Thyroid gland (tissue), 4 donors: ENCODE measurements around the gene TMSB15A. TPM values are rescaled to one million over a fixed set of nuclear protein-coding genes. Genes with fewer than 3 reads are reported as not detected.
"Not testable (repeated sequence)": the region's sequence is repeated elsewhere in the genome, so short reads cannot be mapped to it uniquely, and the experiment has no call there.

ENCODE experiments used
- DNase-seq, 2 donors: peaks; one replicate each; pipeline ENCODE4 v3.0.0-alpha.2; 2019
- H3K27ac ChIP-seq, 3 donors: fragments of 200-600 bp; sonication (generic); 1 replicate in 2 of 3; 2 replicates in 1 of 3; pipeline ENCODE4 v1.5.1; 2016 to 2019; ENCODE audit warnings: mild to moderate bottlenecking in 1 of 3, moderate library complexity in 1 of 3
- H3K27me3 ChIP-seq: fragments of 200-600 bp; sonication (generic); one replicate; pipeline ENCODE4 v1.5.1; 2019
- H3K36me3 ChIP-seq, 2 donors: fragments of 200-600 bp; sonication (generic); one replicate each; pipeline ENCODE4 v1.5.1; 2016 to 2019
- H3K4me1 ChIP-seq, 2 donors: fragments of 200-600 bp; sonication (generic); one replicate each; pipeline ENCODE4 v1.5.1; 2017 to 2019
- H3K4me3 ChIP-seq, 3 donors: fragments of 200-600 bp; sonication (generic); replicated peaks in 1 of 3; 1 replicate in 2 of 3; 2 replicates in 1 of 3; pipeline ENCODE4 v1.5.1; 2016; ENCODE audit warnings: mild to moderate bottlenecking in 1 of 3
- H3K9me3 ChIP-seq: fragments of 200-600 bp; sonication (generic); one replicate; pipeline ENCODE4 v1.5.1; 2017
- CTCF ChIP-seq, 6 experiments: fragments of 200-600 bp in 3 of 6; fragments of 450-650 bp in 3 of 6; sonication (generic) in 3 of 6; IDR thresholded peaks; one replicate each; pipeline ENCODE4 v1.5.1; 2016 to 2019; ENCODE audit warnings: antibody characterized with exemption in 6 of 6, mild to moderate bottlenecking in 2 of 6, inconsistent platforms in 1 of 6, moderate library complexity in 1 of 6
- POLR2A ChIP-seq, 2 donors: fragments of 450-650 bp; IDR thresholded peaks; one replicate each; pipeline ENCODE4 v1.6.1; 2017; ENCODE audit warnings: antibody characterized with exemption in 2 of 2, mild to moderate bottlenecking in 2 of 2, moderate library complexity in 1 of 2
- WGBS, 2 donors: methylation state at CpG; one replicate each; pipeline ENCODE4 v1.1.5; 2017; 5-methylcytosine and 5-hydroxymethylcytosine counted together
- intact Hi-C: fragments of 100-400 bp; cut with DNase I; formaldehyde crosslinking; loops from one replicate; pipeline ENCODE4 v1.15.1; 2023
- total RNA-seq, 4 donors: library from RNA; depleted of rRNA; stranded (reverse); fragments of >200 nt; gene quantifications; one replicate each; pipeline ENCODE4 v1.2.3, GENCODE V29; 2016

The TMSB15A gene
- total RNA-seq, 4 donors from 2014 or later, result 0.78 to 5.2 TPM; not detected in 2

- WGBS, 2 donors, result 84 to 93% methylated on average over 2 of the region's 2 CpGs
- no peak for DNase-seq
- H3K27ac ChIP-seq, result no peak overlapping the region
- no peaks in the 10 kb centered on the region for H3K4me1 ChIP-seq
- no peaks in the 10 kb centered on the region for H3K36me3 ChIP-seq
- TF ChIP-seq CTCF (IDR thresholded peaks at IDR 0.05) (no peak), POLR2A (IDR thresholded peaks at IDR 0.05) (no peak)
- H3K4me3 ChIP-seq, result no peak overlapping the region
- intact Hi-C loops, result no loop called here
- H3K9me3 ChIP-seq, result no peaks in the 10 kb centered on the region
- no peaks in the 10 kb centered on the region for H3K27me3 ChIP-seq
Measured at GRCh38 chrX:102535958-102536357, 19.4 kb upstream of the TMSB15A start.

GRCh38 chrX:102517326-102517725, 787 bp upstream of the TMSB15A start:
- no peak for DNase-seq
- TF ChIP-seq CTCF (IDR thresholded peaks at IDR 0.05), result peak in 1 of 6 experiments; percentile 7
- no peak for TF ChIP-seq POLR2A (IDR thresholded peaks at IDR 0.05)
- H3K9me3 ChIP-seq, result no peaks in the 10 kb centered on the region
- H3K27me3 ChIP-seq, result no peaks in the 10 kb centered on the region
- no peak overlapping the region for H3K4me3 ChIP-seq
- H3K4me1 ChIP-seq, result peaks cover 0 to 3% of the 10 kb centered on the region in 2 donors
- H3K36me3 ChIP-seq, result no peaks in the 10 kb centered on the region
- intact Hi-C loops, result no loop called here
- WGBS, 2 donors, result 32 to 52% methylated on average over 5 to 7 of the region's 7 CpGs
- no peak overlapping the region for H3K27ac ChIP-seq

- Histone ChIP-seq H3K4me3 (no peak overlapping the region), H3K9me3 (no peaks in the 10 kb centered on the region), H3K4me1 (peaks cover 0 to 3% of the 10 kb centered on the region in 2 donors), H3K27me3 (no peaks in the 10 kb centered on the region), H3K36me3 (no peaks in the 10 kb centered on the region), H3K27ac (no peak overlapping the region)
- TF ChIP-seq CTCF (IDR thresholded peaks at IDR 0.05), result no peak
- no peak for TF ChIP-seq POLR2A (IDR thresholded peaks at IDR 0.05)
- intact Hi-C loops, result no loop called here
- DNase-seq, result no peak
- 100% methylated on average over 1 of the region's 1 CpG for WGBS, 2 donors
Measured at GRCh38 chrX:102514536-102514935, 2.0 kb downstream of the TMSB15A start.

GRCh38 chrX:102498732-102499131, 17.8 kb downstream of the TMSB15A start:
- WGBS, 2 donors, result 89 to 97% methylated on average over 1 to 2 of the region's 2 CpGs
- intact Hi-C loops, result no loop called here
- H3K27me3 ChIP-seq, result no peaks in the 10 kb centered on the region

GRCh38 chrX:102491766-102492165, 24.8 kb downstream of the TMSB15A start:
- intact Hi-C loops, result no loop called here
- H3K36me3 ChIP-seq, result no peaks in the 10 kb centered on the region

More at GRCh38 chrX:102498732-102499131, 17.8 kb downstream of the TMSB15A start:
- Histone ChIP-seq H3K4me1 (no peaks in the 10 kb centered on the region), H3K36me3 (no peaks in the 10 kb centered on the region), H3K27ac (no peak overlapping the region), H3K9me3 (no peaks in the 10 kb centered on the region), H3K4me3 (no peak overlapping the region)
- no peak for TF ChIP-seq POLR2A (IDR thresholded peaks at IDR 0.05)
- TF ChIP-seq CTCF (IDR thresholded peaks at IDR 0.05), result no peak
- DNase-seq, result no peak

GRCh38 chrX:102478765-102479164, 37.8 kb downstream of the TMSB15A start:
- H3K9me3 ChIP-seq, H3K27ac ChIP-seq, H3K36me3 ChIP-seq, DNase-seq, H3K4me1 ChIP-seq, intact Hi-C loops, H3K4me3 ChIP-seq, H3K27me3 ChIP-seq: not testable (repeated sequence)
- WGBS, 2 donors, result no CpG with 5 or more reads among the region's 5 CpGs

More at GRCh38 chrX:102491766-102492165, 24.8 kb downstream of the TMSB15A start:
- Histone ChIP-seq H3K27me3 (no peaks in the 10 kb centered on the region), H3K4me1 (no peaks in the 10 kb centered on the region), H3K9me3 (no peaks in the 10 kb centered on the region), H3K27ac (no peak overlapping the region), H3K4me3 (no peak overlapping the region)
- TF ChIP-seq POLR2A (IDR thresholded peaks at IDR 0.05) (no peak), CTCF (IDR thresholded peaks at IDR 0.05) (no peak)
- no peak for DNase-seq

- H3K4me3 ChIP-seq, DNase-seq, intact Hi-C loops, H3K9me3 ChIP-seq, H3K27ac ChIP-seq, H3K36me3 ChIP-seq, H3K27me3 ChIP-seq, H3K4me1 ChIP-seq: not testable (repeated sequence)
- 36 to 82% methylated on average over 5 of the region's 17 CpGs for WGBS, 2 donors
Measured at GRCh38 chrX:102471762-102472220, 44.7 kb downstream of the TMSB15A start, which contains the start of gene TCP11X2. Gene TCP11X2, minus strand, starts transcription at chrX:102471812.

- intact Hi-C loops, H3K27ac ChIP-seq, DNase-seq, H3K4me1 ChIP-seq, H3K27me3 ChIP-seq, H3K36me3 ChIP-seq, H3K9me3 ChIP-seq, H3K4me3 ChIP-seq: not testable (repeated sequence)
- WGBS, 2 donors, result no CpG with 5 or more reads among the region's 3 CpGs
Measured at GRCh38 chrX:102470215-102470614, 46.3 kb downstream of the TMSB15A start.
